Gastroesophageal sphincter (tissue), 3 donors: ENCODE data around the gene TRIM17.

ENCODE experiments used
- EP300 ChIP-seq: sonication (generic); formaldehyde crosslinking; IDR thresholded peaks from one replicate; pipeline ENCODE4 v1.6.1; 2017; ENCODE audit warnings: antibody characterized with exemption, mild to moderate bottlenecking
- POLR2A ChIP-seq, 2 donors: fragments of 450-650 bp; IDR thresholded peaks; one replicate each; pipeline ENCODE4 v1.6.1; 2017; ENCODE audit warnings: antibody characterized with exemption in 2 of 2, mild to moderate bottlenecking in 2 of 2, moderate library complexity in 1 of 2
- POLR2AphosphoS5 ChIP-seq: sonication (generic); formaldehyde crosslinking; IDR thresholded peaks from one replicate; pipeline ENCODE4 v1.6.1; 2017; ENCODE audit warnings: antibody characterized with exemption
- TF ChIP-seq, protein P1 (sequence below), 4 experiments: fragments of 200-600 bp in 2 of 4; fragments of 450-650 bp in 2 of 4; sonication (generic) in 1 of 4; IDR thresholded peaks; one replicate each; pipeline ENCODE4 v1.5.1; 2017 to 2019; ENCODE audit warnings: antibody characterized with exemption in 4 of 4, mild to moderate bottlenecking in 2 of 4, moderate library complexity in 2 of 4

DNA sequence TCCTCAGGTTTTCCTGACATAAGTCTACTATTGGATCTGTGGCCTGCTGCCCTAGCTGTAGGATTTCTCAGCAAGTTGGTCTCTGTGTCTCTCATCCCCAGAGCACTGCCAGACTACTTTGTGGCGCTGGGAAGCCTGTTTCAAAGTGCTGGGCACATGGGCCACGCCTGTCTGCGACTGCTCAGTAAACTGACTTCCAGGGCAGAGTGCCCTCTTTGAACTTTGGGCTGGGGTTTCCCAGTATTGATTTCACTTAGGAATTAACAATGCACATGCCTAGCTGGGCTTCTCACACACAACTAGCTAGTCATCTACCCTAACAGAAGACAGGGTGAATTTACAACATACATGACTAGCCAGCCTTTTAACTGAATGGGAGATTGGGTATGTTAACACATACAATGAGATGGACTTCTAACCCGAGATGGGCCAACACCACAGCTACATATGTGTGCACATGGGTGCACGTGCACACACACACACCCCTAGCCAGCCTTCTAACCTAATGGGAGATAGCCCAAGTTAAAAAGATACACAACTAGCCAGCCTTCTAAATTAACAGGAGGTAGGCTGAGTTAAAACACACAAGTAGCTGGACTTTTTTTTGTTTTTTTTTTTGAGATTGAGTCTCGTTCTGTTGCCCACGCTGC is 6.9 kb upstream of the TRIM17 start:
- TF ChIP-seq POLR2A (IDR thresholded peaks at IDR 0.05) (no peak), POLR2AphosphoS5 (no peak), EP300 (no peak)
- TF ChIP-seq, protein P1, sequence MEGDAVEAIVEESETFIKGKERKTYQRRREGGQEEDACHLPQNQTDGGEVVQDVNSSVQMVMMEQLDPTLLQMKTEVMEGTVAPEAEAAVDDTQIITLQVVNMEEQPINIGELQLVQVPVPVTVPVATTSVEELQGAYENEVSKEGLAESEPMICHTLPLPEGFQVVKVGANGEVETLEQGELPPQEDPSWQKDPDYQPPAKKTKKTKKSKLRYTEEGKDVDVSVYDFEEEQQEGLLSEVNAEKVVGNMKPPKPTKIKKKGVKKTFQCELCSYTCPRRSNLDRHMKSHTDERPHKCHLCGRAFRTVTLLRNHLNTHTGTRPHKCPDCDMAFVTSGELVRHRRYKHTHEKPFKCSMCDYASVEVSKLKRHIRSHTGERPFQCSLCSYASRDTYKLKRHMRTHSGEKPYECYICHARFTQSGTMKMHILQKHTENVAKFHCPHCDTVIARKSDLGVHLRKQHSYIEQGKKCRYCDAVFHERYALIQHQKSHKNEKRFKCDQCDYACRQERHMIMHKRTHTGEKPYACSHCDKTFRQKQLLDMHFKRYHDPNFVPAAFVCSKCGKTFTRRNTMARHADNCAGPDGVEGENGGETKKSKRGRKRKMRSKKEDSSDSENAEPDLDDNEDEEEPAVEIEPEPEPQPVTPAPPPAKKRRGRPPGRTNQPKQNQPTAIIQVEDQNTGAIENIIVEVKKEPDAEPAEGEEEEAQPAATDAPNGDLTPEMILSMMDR (IDR thresholded peaks at IDR 0.05): no peak
